ENCODE measurements around the gene PRR35. TPM values are rescaled to one million over a fixed set of nuclear protein-coding genes. Genes with fewer than 3 reads are reported as not detected.

Gene PRR35
- total RNA-seq, 1 experiment from 2014 or later: not detected

GRCh38 chr16:526181-527014 is 33.8 kb upstream of the PRR35 start:
- intact Hi-C loops (cut with micrococcal nuclease; ENCODE audit: unreplicated experiment): loop anchor here (10.0 kb wide), 1 partner anchor 108 kb away; the partner anchor contains the start of genes METTL26 and WFIKKN1
- H3K4me3 Mint-ChIP-seq (ENCODE audit: low read depth, unreplicated experiment): peak overlapping the region; percentile 92
- H3K9me3 Mint-ChIP-seq (ENCODE audit: low read depth, unreplicated experiment): no peaks in the 10 kb centered on the region
- H3K27me3 Mint-ChIP-seq (ENCODE audit: unreplicated experiment): no peaks in the 10 kb centered on the region
- H3K27ac Mint-ChIP-seq (ENCODE audit: unreplicated experiment): peak overlapping the region; percentile 56
- H3K4me1 Mint-ChIP-seq (ENCODE audit: low read depth, unreplicated experiment): peaks cover 38% of the 10 kb centered on the region
- TF ChIP-seq CTCF (IDR thresholded peaks at IDR 0.05; ENCODE audit: unreplicated experiment): no peak
- CTCF ChIA-PET: interaction anchor here (0.5 to 0.7 kb wide), 3 partner anchors 59 to 612 kb away, joined by 3 to 4 read pairs (median 3); no protein-coding TSS in a partner anchor
- H3K36me3 Mint-ChIP-seq (ENCODE audit: insufficient read depth, unreplicated experiment): peaks cover 83% of the 10 kb centered on the region
- TSS peak; percentile 34 for BruUV-seq (replicated peaks)
- no peak for DNase-seq

GRCh38 chr16:527015-527903 is 32.9 kb upstream of the PRR35 start, which contains the start of gene CAPN15:
Gene CAPN15 (plus strand): TSS chr16:527712. CDS start chr16:546839, 19,127 bp downstream.
- H3K4me1 Mint-ChIP-seq (ENCODE audit: low read depth, unreplicated experiment): peaks cover 38% of the 10 kb centered on the region
- intact Hi-C loops (cut with micrococcal nuclease; ENCODE audit: unreplicated experiment): loop anchor here (10.0 kb wide), 1 partner anchor 108 kb away; the partner anchor contains the start of genes METTL26 and WFIKKN1
- no TSS peak for BruUV-seq (replicated peaks)

GRCh38 chr16:528111-529011 is 31.8 kb upstream of the PRR35 start:
- no TSS peak for BruUV-seq (replicated peaks)
- H3K9me3 Mint-ChIP-seq (ENCODE audit: low read depth, unreplicated experiment): no peaks in the 10 kb centered on the region
- no peak for TF ChIP-seq CTCF (IDR thresholded peaks at IDR 0.05; ENCODE audit: unreplicated experiment)
- H3K27ac Mint-ChIP-seq (ENCODE audit: unreplicated experiment): peak overlapping the region; percentile 85
- DNase-seq: peak; percentile 60
- CTCF ChIA-PET: no interaction called here
- peaks cover 69% of the 10 kb centered on the region for H3K36me3 Mint-ChIP-seq (ENCODE audit: insufficient read depth, unreplicated experiment)
- H3K4me3 Mint-ChIP-seq (ENCODE audit: low read depth, unreplicated experiment): peak overlapping the region; percentile 92
- peaks cover 39% of the 10 kb centered on the region for H3K4me1 Mint-ChIP-seq (ENCODE audit: low read depth, unreplicated experiment)
- intact Hi-C loops (cut with micrococcal nuclease; ENCODE audit: unreplicated experiment): loop anchor here (10.0 kb wide), 1 partner anchor 106 kb away; the partner anchor contains the start of genes METTL26 and WFIKKN1
- no peaks in the 10 kb centered on the region for H3K27me3 Mint-ChIP-seq (ENCODE audit: unreplicated experiment)

More at GRCh38 chr16:527015-527903, 32.9 kb upstream of the PRR35 start, which contains the start of gene CAPN15:
- H3K27ac Mint-ChIP-seq (ENCODE audit: unreplicated experiment): peak within 1 kb of the TSS; percentile 85
- H3K9me3 Mint-ChIP-seq (ENCODE audit: low read depth, unreplicated experiment): no peaks in the 10 kb centered on the region
- peaks cover 77% of the 10 kb centered on the region for H3K36me3 Mint-ChIP-seq (ENCODE audit: insufficient read depth, unreplicated experiment)
- no peaks in the 10 kb centered on the region for H3K27me3 Mint-ChIP-seq (ENCODE audit: unreplicated experiment)
- DNase-seq: peak; percentile 93
- peak within 1 kb of the TSS; percentile 92 for H3K4me3 Mint-ChIP-seq (ENCODE audit: low read depth, unreplicated experiment)
- peak; percentile 45 for TF ChIP-seq CTCF (IDR thresholded peaks at IDR 0.05; ENCODE audit: unreplicated experiment)
- CTCF ChIA-PET: interaction anchor here (0.5 to 0.8 kb wide), 4 partner anchors 55 to 611 kb away, joined by 3 read pairs; no protein-coding TSS in a partner anchor

Measured in Calu3 (cell line).